Stimulated activated naive CD8-positive, alpha-beta T cell treated with anti-CD3 and anti-CD28 coated beads, Interleukin-15, Interleukin-2, amounts not matched to agents 100 ng/mL and 50 ng/mL, for 24 hours (primary cell): Measurements from ENCODE around the gene MARCKS.
"Not testable (repeated sequence)": the region's sequence is repeated elsewhere in the genome, so short reads cannot be mapped to it uniquely, and the experiment has no call there.

Experiments used
- H3K27ac Mint-ChIP-seq: one replicate; pipeline ENCODE4 v1.8.0; 2021; ENCODE audit warnings: mild to moderate bottlenecking, mixed read lengths
- H3K27me3 Mint-ChIP-seq: one replicate; pipeline ENCODE4 v1.8.0; 2021; ENCODE audit warnings: mixed read lengths
- H3K36me3 Mint-ChIP-seq: one replicate; pipeline ENCODE4 v1.8.0; 2021; ENCODE audit warnings: low read depth, mixed read lengths
- H3K4me1 Mint-ChIP-seq: one replicate; pipeline ENCODE4 v1.8.0; 2021; ENCODE audit warnings: low read depth, mixed read lengths
- H3K4me3 Mint-ChIP-seq: one replicate; pipeline ENCODE4 v1.8.0; 2021; ENCODE audit warnings: mild to moderate bottlenecking, mixed read lengths
- H3K9me3 Mint-ChIP-seq: one replicate; pipeline ENCODE4 v1.8.0; 2021; ENCODE audit warnings: mixed read lengths

The MARCKS gene

DNA sequence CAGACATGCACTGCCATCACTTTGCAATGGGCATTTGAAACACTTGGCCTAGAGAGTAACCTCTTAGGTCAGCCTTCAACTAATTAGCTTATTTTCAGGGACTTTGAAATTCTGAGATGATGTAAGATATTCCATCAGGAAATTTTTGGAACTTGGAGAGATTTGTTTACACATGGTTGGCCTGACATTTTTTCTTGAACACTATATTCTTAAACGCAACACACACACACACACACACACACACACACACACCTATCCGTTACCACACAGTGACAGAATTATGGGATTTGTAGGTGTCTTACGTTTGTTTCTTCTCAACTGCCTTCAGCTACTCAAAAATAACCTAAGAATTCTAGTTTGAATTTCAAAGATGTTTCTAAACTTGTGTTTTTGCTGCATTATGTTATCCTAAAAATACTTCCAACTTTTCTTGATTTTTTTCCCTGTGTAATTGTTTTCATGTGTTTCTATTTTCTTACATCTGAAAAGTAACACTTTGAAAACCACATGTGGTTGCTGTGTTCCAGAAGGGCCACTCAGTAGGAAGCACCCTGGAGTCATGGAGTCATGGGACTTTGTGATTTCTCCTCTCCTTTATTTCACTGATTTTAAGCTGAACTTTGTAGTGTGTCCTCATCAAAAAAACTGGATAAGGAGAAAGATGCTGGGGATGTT lies 31.9 kb downstream of the MARCKS start:
- H3K4me3 Mint-ChIP-seq, result no peak overlapping the region
- peaks cover 3% of the 10 kb centered on the region for H3K9me3 Mint-ChIP-seq
- H3K27ac Mint-ChIP-seq, result no peak overlapping the region
- H3K36me3 Mint-ChIP-seq, result no peaks in the 10 kb centered on the region
- no peaks in the 10 kb centered on the region for H3K4me1 Mint-ChIP-seq
- H3K27me3 Mint-ChIP-seq, result peaks cover 10% of the 10 kb centered on the region

DNA sequence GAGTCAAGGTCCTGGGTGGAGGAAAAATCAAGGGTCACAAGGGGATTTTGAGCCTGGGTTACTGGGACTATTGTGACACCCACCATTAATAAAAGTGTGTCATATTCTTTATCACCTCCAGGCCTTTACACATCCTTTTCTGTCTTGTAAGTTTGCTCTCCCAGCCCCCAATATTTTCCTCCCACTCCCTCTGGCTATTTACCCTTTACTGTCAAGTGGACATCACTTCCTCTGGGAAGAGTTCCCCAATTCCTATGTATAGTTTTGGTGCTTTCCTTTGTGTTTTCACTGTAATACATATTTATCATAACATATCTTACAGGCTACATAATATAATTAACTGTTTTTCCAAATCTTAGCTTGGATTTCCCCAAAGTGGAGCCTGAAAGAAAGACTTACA lies 36.3 kb downstream of the MARCKS start:
- Mint-ChIP-seq H3K4me1 (no peaks in the 10 kb centered on the region), H3K9me3 (peaks cover 3% of the 10 kb centered on the region), H3K4me3 (no peak overlapping the region), H3K36me3 (no peaks in the 10 kb centered on the region), H3K27me3 (peaks cover 9% of the 10 kb centered on the region), H3K27ac (no peak overlapping the region)

DNA sequence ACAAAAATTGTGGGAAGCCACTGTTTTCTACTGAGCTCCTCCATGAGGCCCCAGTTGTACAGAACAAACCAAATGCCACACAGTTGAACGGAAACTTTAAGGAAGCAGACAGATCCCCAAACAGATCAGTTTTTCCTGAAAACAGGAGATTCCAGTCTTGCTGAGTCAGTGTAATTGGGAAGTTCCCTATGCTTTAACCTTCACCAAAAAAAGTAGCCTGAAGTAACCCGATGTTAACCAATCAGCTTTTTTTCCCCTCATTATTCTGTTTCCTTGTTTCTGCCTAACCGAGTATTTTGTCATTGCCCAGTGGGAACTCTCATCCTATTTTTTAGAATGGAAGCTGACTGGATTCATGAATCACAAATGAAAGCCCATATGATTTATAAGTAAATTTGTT lies 36.7 kb downstream of the MARCKS start:
- Mint-ChIP-seq H3K4me3 (no peak overlapping the region), H3K9me3 (peaks cover 3% of the 10 kb centered on the region), H3K27ac (no peak overlapping the region), H3K36me3 (no peaks in the 10 kb centered on the region), H3K27me3 (peaks cover 8% of the 10 kb centered on the region), H3K4me1 (no peaks in the 10 kb centered on the region)

DNA sequence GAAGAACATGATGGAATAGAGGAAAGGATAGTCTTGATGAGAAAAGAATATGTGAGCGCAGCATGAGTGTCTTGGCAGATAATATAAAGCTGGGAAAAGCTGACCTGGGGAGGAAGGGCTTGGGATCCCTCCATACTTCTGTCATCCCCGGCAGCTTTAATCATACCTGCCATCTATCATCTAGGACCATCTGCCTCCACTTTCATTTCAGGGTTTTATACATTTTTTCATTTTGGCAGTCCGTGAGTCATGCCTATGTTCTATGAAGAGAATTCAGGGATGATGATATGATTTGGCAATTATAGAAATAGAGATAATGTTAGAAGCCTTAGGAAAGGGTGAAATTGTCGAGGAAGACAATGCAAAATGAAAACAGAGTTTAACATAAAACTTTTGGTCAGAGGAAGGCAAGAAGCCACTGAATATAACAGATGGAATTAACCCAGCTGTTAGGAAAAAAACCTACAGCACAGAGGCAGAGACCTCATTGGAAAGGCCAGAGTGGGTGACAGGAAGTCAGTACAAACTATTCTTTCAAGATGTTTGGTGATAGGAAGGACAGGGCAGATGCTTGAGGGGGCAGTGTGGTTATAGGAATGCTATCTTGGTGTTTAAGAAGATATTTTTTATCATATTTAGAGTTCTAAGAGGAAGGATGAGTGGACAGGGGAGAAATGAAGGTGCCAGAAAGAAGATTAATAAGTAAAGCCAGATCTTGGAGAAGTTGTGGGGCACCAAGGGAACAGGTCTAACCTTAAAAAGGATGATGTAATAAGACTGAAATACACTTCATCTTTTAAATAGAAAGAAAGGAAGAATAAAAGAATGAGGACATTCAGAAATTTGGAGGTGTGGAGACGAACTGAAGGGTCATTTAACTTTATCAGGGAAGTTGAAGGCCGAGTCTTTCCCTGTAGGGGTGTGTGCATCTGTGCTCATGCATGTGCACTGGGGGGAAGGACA lies 37.8 kb downstream of the MARCKS start:
- Mint-ChIP-seq H3K4me1 (no peaks in the 10 kb centered on the region), H3K27ac (no peak overlapping the region), H3K4me3 (no peak overlapping the region), H3K9me3 (peaks cover 3% of the 10 kb centered on the region), H3K27me3 (peaks cover 8% of the 10 kb centered on the region), H3K36me3 (no peaks in the 10 kb centered on the region)

DNA sequence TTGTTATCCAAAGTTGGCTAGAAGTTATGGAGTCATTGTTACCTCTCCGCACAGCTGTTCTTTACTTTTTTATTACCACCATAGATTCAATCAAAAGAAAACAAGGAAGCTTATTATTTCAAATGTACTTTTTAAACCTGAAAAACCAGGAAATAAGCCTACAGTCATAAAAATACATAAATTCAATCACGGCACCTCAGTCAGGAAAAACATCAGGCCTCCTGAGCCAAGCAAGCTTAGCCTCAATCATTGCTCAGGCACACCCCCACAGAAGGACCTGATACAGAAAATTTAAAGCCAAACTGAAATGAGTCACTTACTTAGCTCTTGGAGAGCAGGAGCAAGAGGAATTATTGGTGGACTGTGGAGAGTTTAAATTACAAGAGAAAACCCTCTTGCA lies 44.3 kb downstream of the MARCKS start:
- Mint-ChIP-seq H3K27ac (no peak overlapping the region), H3K27me3 (no peaks in the 10 kb centered on the region), H3K4me1 (no peaks in the 10 kb centered on the region), H3K4me3 (no peak overlapping the region), H3K36me3 (no peaks in the 10 kb centered on the region), H3K9me3 (no peaks in the 10 kb centered on the region)

DNA sequence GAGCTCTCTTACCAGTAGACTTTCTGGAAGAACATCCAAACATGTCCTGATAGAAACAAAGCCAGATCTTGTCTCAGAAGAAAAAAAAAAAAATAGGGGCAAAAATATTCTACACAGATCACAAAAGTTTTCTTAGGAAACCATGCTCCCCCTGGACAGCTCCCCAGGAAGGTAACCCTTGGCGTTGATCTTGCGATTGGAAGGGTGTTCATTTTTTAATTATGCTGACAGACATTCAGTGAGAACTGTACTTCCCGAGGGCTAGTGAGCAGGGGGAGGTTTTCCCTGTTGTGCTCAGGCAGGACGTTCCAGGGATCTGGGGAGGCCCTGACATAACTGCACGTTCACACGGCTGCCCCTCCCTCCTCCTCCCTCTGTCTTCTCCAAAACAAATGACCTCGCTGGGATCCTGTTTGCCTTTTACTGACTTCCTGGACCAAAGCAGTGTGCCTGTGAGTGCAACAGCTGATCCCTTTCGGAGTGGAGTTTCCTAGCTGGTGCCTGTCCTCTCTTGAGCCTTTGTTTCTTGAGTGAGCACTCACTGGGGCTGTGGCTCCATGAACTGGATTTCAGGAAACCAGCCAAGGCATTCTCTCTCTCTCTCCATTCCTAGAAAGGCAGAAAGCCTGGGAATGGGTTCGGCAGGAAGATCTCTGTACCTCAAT lies 46.7 kb downstream of the MARCKS start:
- Mint-ChIP-seq H3K9me3 (no peaks in the 10 kb centered on the region), H3K4me1 (no peaks in the 10 kb centered on the region), H3K27me3 (peaks cover 2% of the 10 kb centered on the region), H3K27ac (no peak overlapping the region), H3K4me3 (no peak overlapping the region), H3K36me3 (no peaks in the 10 kb centered on the region)

DNA sequence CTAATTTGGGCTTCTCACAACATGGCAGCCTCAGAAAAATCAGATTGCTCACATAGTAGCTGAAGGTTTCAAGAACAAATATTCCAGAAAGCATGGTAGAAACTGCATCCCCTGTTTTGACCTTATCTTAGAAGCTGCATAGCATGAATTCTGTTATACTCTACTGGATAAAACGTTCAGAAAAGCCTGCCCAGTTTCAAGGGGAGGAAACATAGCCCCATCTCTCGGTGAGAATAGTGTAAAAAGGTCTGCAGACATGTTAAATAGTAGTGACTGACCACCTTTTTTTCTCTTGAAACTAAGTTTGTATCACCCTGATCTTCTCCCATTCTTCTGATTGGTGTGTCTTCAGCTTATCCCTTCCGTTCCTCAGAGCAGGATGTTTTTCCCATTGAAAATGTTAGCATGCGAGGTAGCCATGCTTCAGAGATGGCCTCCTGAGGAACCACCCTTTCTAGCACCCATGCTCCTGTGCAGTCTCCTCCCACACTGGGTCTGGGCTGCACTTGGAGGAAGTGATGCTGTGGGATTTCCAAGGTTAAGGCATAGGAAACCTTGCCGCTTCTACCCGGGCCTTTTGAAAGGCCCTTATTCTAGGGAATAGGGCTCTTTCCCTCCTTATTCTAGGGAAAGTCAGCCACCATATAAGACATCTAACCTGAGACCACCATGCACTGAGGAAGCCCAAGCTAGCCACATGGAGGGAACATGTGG lies 50.1 kb downstream of the MARCKS start:
- Mint-ChIP-seq H3K27me3 (peaks cover 11% of the 10 kb centered on the region), H3K4me3 (no peak overlapping the region), H3K27ac (no peak overlapping the region), H3K4me1 (peaks cover 3% of the 10 kb centered on the region), H3K9me3 (no peaks in the 10 kb centered on the region), H3K36me3 (no peaks in the 10 kb centered on the region)

DNA sequence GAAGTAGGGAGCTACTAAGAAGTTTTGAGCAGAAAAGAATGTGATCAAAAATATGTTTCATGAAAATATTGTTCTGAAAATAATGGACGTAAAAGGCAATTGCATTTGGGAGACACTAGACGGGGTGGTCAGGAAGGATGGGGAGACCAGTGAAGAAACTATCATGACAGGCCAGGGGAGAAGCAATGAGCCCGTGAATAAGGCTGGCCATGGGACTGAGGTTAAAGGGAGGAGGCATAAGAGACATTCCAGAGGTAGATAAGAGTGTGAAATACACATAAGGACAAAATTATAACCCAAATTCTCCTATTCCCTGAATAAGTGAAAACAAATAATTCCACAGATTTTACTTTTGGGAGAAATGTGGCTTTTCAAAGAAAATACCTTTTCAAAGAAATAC lies 51.7 kb downstream of the MARCKS start:
- peaks cover 3% of the 10 kb centered on the region for H3K4me1 Mint-ChIP-seq
- peaks cover 11% of the 10 kb centered on the region for H3K27me3 Mint-ChIP-seq
- H3K36me3 Mint-ChIP-seq, result no peaks in the 10 kb centered on the region
- H3K27ac Mint-ChIP-seq, result no peak overlapping the region
- no peak overlapping the region for H3K4me3 Mint-ChIP-seq
- no peaks in the 10 kb centered on the region for H3K9me3 Mint-ChIP-seq

DNA sequence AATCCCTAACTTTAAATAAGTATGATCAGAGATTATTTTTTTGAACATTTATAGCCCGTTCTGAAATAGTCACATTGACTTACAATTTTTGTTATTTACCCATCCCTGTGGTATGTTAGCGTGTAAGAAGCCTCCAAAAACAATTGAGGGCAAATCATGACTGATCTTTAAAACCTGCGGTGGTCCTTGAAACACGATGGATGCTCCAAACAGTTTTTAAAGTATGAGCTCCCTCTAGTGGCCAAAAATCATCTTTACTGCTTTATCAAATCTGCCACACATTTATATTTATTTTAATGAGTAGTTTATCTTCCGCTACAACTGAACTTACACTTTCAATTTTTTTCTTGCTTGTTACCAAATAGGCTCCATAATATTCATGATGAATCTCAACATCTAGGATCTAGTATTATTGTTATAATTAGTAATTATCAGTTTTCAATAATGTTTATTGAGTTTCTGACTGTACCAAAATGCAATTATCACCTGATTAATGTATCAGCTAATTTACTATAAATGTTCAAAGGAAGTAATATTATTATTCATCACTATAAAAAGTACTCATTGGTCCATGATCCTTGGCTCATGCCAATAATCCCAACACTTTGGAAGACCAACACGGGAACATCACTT lies 52.2 kb downstream of the MARCKS start:
- H3K27me3 Mint-ChIP-seq, result peaks cover 11% of the 10 kb centered on the region
- H3K4me3 Mint-ChIP-seq, result no peak overlapping the region
- no peak overlapping the region for H3K27ac Mint-ChIP-seq
- H3K9me3 Mint-ChIP-seq, result no peaks in the 10 kb centered on the region
- H3K36me3 Mint-ChIP-seq, result no peaks in the 10 kb centered on the region
- H3K4me1 Mint-ChIP-seq, result peaks cover 3% of the 10 kb centered on the region

DNA sequence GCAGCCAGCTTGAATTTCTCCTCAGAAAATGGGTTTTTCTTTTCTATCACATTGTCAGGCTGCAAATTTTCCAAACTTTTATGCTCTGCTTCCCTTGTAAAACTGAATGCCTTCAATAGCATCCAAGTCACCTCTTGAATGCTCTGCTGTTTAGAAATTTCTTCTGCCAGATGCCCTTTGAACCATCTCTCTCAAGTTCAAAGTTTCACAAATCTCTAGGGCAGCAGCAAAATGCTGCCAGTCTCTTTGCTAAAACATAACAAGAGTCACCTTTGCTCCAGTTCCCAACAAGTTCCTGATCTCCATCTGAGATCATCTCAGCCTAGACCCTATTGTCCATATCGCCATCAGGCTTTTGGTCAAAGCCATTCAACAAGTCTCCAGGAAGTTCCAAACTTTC lies 53.1 kb downstream of the MARCKS start:
- H3K36me3 Mint-ChIP-seq, H3K9me3 Mint-ChIP-seq, H3K4me3 Mint-ChIP-seq, H3K27ac Mint-ChIP-seq, H3K4me1 Mint-ChIP-seq: not testable (repeated sequence)
- H3K27me3 Mint-ChIP-seq, result peaks cover 11% of the 10 kb centered on the region
